ENCODE measurements around the gene SORCS1.
"Not testable (repeated sequence)": the region's sequence is repeated elsewhere in the genome, so short reads cannot be mapped to it uniquely, and the experiment has no call there.

GRCh38 chr10:106928151-106928550 lies 236.4 kb downstream of the SORCS1 start:
- TF ChIP-seq CTCF, POLR2A (IDR thresholded peaks at IDR 0.05): not testable (repeated sequence)
